ENCODE results near the gene SHISAL1.

SHISAL1 gene

DNA sequence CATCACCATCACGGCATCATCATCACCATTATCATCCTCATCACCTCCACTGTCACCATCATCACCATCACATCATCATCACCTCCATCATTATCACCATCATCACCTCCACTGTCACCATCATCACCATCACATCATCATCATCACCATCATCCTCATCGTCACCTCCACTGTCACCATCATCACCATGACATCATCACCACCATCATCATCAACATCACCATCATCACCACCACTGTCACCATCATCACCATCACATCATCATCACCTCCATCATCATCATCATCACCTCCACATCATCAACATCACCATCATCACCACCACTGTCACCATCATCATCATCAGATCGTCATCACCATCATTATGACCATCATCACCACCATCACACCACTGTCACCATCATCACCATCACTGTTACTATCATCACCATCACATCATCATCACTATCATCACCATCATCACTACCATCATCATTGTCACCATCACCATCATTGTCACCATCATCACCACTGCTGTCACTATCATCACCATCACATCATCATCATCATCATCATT, 99.2 kb downstream of the SHISAL1 start:
- no peaks in the 10 kb centered on the region; the same call in 1 of the 2 replicates for H3K27me3 ChIP-seq (ENCODE audit: insufficient read depth, low read length)
- H3K36me3 ChIP-seq (ENCODE audit: insufficient read depth, low read length): no peaks in the 10 kb centered on the region; the same call in 1 of the 2 replicates
- no peak overlapping the region for H3K4me2 ChIP-seq (ENCODE audit: low read length)
- H3K9me3 ChIP-seq (ENCODE audit: low read length): no peaks in the 10 kb centered on the region
- H3F3A ChIP-seq (ENCODE audit: insufficient read depth, low read length): no peaks in the 10 kb centered on the region
- no peak for TF ChIP-seq EZH2 (IDR thresholded peaks at IDR 0.05; ENCODE audit: borderline replicate concordance, low read length)
- no peaks in the 10 kb centered on the region for H3K79me2 ChIP-seq (ENCODE audit: insufficient read depth, low read length)
- no peak overlapping the region for H3K27ac ChIP-seq (ENCODE audit: low read depth, low read length, poor library complexity, severe bottlenecking)
- no peak overlapping the region for H2AFZ ChIP-seq (ENCODE audit: low read length)
- H3K9me2 ChIP-seq (ENCODE audit: low read depth, low read length): no peaks in the 10 kb centered on the region
- no peaks in the 10 kb centered on the region for H3K4me1 ChIP-seq (ENCODE audit: insufficient read depth, low read length, severe bottlenecking)
- no peak overlapping the region for H3K9ac ChIP-seq (ENCODE audit: low read length)
- H4K20me1 ChIP-seq (ENCODE audit: insufficient read depth, low read length): no peaks in the 10 kb centered on the region
- no peak overlapping the region for H3K4me3 ChIP-seq (ENCODE audit: low read depth, low read length, poor library complexity, severe bottlenecking)

DNA sequence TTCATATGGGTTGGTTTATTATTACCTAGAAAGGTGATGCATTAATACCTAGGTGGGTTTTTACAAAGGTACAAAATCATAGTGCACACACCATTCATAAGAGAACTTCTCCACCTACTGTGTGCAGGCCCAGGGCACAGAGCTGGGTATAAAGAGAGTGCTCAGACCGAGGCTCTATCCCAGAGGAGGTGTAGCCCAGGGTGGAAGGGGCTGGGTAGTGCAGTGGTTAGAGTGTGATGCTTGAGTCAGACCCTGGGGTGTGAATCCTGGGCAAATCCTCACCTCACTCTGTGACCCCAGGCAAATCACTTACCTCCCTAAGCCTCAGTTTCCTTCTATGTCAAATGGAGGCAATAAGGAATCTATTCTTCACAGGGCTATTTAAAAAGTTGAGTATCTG, 99.8 kb downstream of the SHISAL1 start:
- Histone ChIP-seq H2AFZ (ENCODE audit: low read length) (no peak overlapping the region), H3K79me2 (ENCODE audit: insufficient read depth, low read length) (no peaks in the 10 kb centered on the region), H3K4me2 (ENCODE audit: low read length) (no peak overlapping the region), H3K27me3 (ENCODE audit: insufficient read depth, low read length) (no peaks in the 10 kb centered on the region; the same call in 1 of the 2 replicates), H3K36me3 (ENCODE audit: insufficient read depth, low read length) (no peaks in the 10 kb centered on the region; the same call in 1 of the 2 replicates), H3K9me2 (ENCODE audit: low read depth, low read length) (no peaks in the 10 kb centered on the region), H3K4me1 (ENCODE audit: insufficient read depth, low read length, severe bottlenecking) (no peaks in the 10 kb centered on the region), H3F3A (ENCODE audit: insufficient read depth, low read length) (no peaks in the 10 kb centered on the region), H3K27ac (ENCODE audit: low read depth, low read length, poor library complexity, severe bottlenecking) (no peak overlapping the region), H3K9me3 (ENCODE audit: low read length) (no peaks in the 10 kb centered on the region), H3K4me3 (ENCODE audit: low read depth, low read length, poor library complexity, severe bottlenecking) (no peak overlapping the region), H3K9ac (ENCODE audit: low read length) (no peak overlapping the region), H4K20me1 (ENCODE audit: insufficient read depth, low read length) (no peaks in the 10 kb centered on the region)
- TF ChIP-seq EZH2 (IDR thresholded peaks at IDR 0.05; ENCODE audit: borderline replicate concordance, low read length): no peak
- TF ChIP-seq, protein P1, sequence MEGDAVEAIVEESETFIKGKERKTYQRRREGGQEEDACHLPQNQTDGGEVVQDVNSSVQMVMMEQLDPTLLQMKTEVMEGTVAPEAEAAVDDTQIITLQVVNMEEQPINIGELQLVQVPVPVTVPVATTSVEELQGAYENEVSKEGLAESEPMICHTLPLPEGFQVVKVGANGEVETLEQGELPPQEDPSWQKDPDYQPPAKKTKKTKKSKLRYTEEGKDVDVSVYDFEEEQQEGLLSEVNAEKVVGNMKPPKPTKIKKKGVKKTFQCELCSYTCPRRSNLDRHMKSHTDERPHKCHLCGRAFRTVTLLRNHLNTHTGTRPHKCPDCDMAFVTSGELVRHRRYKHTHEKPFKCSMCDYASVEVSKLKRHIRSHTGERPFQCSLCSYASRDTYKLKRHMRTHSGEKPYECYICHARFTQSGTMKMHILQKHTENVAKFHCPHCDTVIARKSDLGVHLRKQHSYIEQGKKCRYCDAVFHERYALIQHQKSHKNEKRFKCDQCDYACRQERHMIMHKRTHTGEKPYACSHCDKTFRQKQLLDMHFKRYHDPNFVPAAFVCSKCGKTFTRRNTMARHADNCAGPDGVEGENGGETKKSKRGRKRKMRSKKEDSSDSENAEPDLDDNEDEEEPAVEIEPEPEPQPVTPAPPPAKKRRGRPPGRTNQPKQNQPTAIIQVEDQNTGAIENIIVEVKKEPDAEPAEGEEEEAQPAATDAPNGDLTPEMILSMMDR (IDR thresholded peaks at IDR 0.05; ENCODE audit: low read length): no peak

DNA sequence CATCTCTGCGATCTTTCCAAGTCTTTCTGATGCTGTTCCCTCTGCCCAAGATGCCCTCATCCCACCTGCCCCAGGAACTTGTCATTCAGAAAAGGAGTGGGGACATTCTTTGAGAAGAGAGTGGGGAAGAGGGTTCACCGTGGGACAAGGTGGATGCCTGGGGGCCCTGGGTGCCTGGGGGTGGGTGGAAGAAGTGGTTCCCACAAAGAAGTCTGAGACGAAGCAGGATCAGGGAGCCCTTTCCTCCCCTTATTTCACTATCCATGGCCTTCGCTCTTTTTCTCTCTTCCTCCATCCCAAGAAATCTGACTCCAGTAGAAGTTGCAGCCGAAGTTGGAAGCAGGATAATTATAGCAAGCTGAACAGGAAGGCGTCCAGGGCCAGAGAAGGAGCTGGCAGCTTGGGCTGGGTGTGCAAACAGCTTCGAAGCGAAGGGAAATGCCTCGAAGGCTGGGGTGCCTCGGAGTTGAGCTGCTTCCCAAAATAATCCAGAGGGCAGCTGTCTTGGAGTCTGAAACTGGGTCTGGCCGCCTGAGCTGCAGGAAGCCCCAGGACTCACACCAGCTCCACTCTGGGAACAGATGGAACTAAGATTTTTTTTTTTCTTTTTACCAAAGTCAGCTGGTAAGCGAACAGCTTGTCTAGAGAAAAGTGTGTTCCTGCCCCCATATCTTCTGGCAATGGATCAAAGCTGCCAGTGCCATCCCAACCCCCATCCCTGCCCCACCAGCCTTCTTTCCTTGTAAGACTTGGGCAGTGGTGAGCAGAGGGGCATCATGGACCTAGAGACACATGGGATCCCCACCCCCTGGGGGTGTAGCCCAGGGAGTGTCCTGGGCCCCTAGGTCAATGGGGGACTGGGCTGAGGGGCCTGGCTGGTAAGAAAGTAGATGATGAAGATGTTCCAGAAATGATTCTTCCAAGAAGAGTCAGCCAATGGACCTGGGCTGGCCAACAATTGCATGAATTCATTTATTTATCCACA, 100.5 kb downstream of the SHISAL1 start:
- no peaks in the 10 kb centered on the region; the same call in 1 of the 2 replicates for H3K27me3 ChIP-seq (ENCODE audit: insufficient read depth, low read length)
- no peaks in the 10 kb centered on the region for H4K20me1 ChIP-seq (ENCODE audit: insufficient read depth, low read length)
- H3K4me2 ChIP-seq (ENCODE audit: low read length): no peak overlapping the region
- no peaks in the 10 kb centered on the region for H3K4me1 ChIP-seq (ENCODE audit: insufficient read depth, low read length, severe bottlenecking)
- no peaks in the 10 kb centered on the region for H3K9me2 ChIP-seq (ENCODE audit: low read depth, low read length)
- H3K36me3 ChIP-seq (ENCODE audit: insufficient read depth, low read length): no peaks in the 10 kb centered on the region; the same call in 1 of the 2 replicates
- H2AFZ ChIP-seq (ENCODE audit: low read length): no peak overlapping the region
- H3F3A ChIP-seq (ENCODE audit: insufficient read depth, low read length): no peaks in the 10 kb centered on the region
- H3K4me3 ChIP-seq (ENCODE audit: low read depth, low read length, poor library complexity, severe bottlenecking): no peak overlapping the region
- no peaks in the 10 kb centered on the region for H3K79me2 ChIP-seq (ENCODE audit: insufficient read depth, low read length)
- H3K9me3 ChIP-seq (ENCODE audit: low read length): no peaks in the 10 kb centered on the region
- H3K27ac ChIP-seq (ENCODE audit: low read depth, low read length, poor library complexity, severe bottlenecking): no peak overlapping the region
- TF ChIP-seq, protein P1 (IDR thresholded peaks at IDR 0.05; ENCODE audit: low read length): no peak
- no peak for TF ChIP-seq EZH2 (IDR thresholded peaks at IDR 0.05; ENCODE audit: borderline replicate concordance, low read length)
- no peak overlapping the region for H3K9ac ChIP-seq (ENCODE audit: low read length)
